Muscle of leg (tissue), 16 donors: ENCODE measurements around the gene CASP2. TPM values are rescaled to one million over a fixed set of nuclear protein-coding genes. Genes with fewer than 3 reads are reported as not detected.

Experiments used
- DNase-seq: peaks from one replicate; pipeline ENCODE4 v3.0.0; 2013
- H3K27ac ChIP-seq: one replicate; pipeline ENCODE4 v1.5.1; 2013; ENCODE audit warnings: mild to moderate bottlenecking, low read length, control low read depth
- H3K27me3 ChIP-seq: one replicate; pipeline ENCODE4 v1.6.1; 2013; ENCODE audit warnings: low read length; ENCODE audit not compliant: control insufficient read depth, insufficient read depth
- H3K36me3 ChIP-seq: one replicate; pipeline ENCODE4 v1.6.1; 2013; ENCODE audit warnings: low read length; ENCODE audit not compliant: control insufficient read depth, insufficient read depth
- H3K4me1 ChIP-seq: one replicate; pipeline ENCODE4 v1.6.1; 2013; ENCODE audit warnings: low read length; ENCODE audit not compliant: control insufficient read depth, insufficient read depth
- H3K4me3 ChIP-seq: one replicate; pipeline ENCODE4 v1.5.1; 2013; ENCODE audit warnings: low read length, control low read depth
- H3K9me3 ChIP-seq: replicated peaks from 2 replicates; pipeline ENCODE4 v1.6.1; 2013; ENCODE audit warnings: low read depth, low read length; ENCODE audit not compliant: control insufficient read depth
- WGBS: methylation state at CpG from one replicate; pipeline ENCODE4 v1.1.5; 2013; ENCODE audit warnings: missing lambda C conversion rate; ENCODE audit not compliant: insufficient coverage; 5-methylcytosine and 5-hydroxymethylcytosine counted together
- long read RNA-seq, 11 donors: transcript quantifications; one replicate each; lab custom pipeline, GENCODE V29; 2026
- polyA plus RNA-seq, 8 donors: library from polyadenylated mRNA; unstranded; fragments of 120-200 nt; gene quantifications; one replicate each; pipeline versions ENCODE4 v1.2.1 to v1.2.3, GENCODE V29; 2013; ENCODE audit warnings: inconsistent platforms in 1 of 8, low replicate concordance in 1 of 8; ENCODE audit not compliant: insufficient read length in 8 of 8, insufficient read depth in 1 of 8
- total RNA-seq: library from RNA; stranded (reverse); fragments of 120-200 nt; gene quantifications from one replicate; pipeline ENCODE4 v1.2.4, GENCODE V29; 2013

CASP2 gene
- total RNA-seq (12.1 TPM), polyA plus RNA-seq (10 to 100 TPM; 18.8 to 29.1 (median 21.3) TPM)
- long read RNA-seq, donor 1, full-length matches to known transcripts = 2 of 2 reads
- long read RNA-seq, donor 1, partial matches to known transcripts = 0 of 2 reads
- long read RNA-seq, donor 1, other reads (novel, unspliced or antisense) = 0 of 2 reads
- long read RNA-seq, donor 2 = 0 reads
- long read RNA-seq, donor 3, full-length matches to known transcripts = 4 of 4 reads
- long read RNA-seq, donor 3, partial matches to known transcripts = 0 of 4 reads
- long read RNA-seq, donor 3, other reads (novel, unspliced or antisense) = 0 of 4 reads
- long read RNA-seq, donor 4, full-length matches to known transcripts = 1 of 1 reads
- long read RNA-seq, donor 4, partial matches to known transcripts = 0 of 1 reads
- long read RNA-seq, donor 4, other reads (novel, unspliced or antisense) = 0 of 1 reads
- long read RNA-seq, donor 5, full-length matches to known transcripts = 6 of 6 reads
- long read RNA-seq, donor 5, partial matches to known transcripts = 0 of 6 reads
- long read RNA-seq, donor 5, other reads (novel, unspliced or antisense) = 0 of 6 reads
- long read RNA-seq, donor 6, full-length matches to known transcripts = 2 of 2 reads
- long read RNA-seq, donor 6, partial matches to known transcripts = 0 of 2 reads
- long read RNA-seq, donor 6, other reads (novel, unspliced or antisense) = 0 of 2 reads
- long read RNA-seq, donor 7, full-length matches to known transcripts = 4 of 4 reads
- long read RNA-seq, donor 7, partial matches to known transcripts = 0 of 4 reads
- long read RNA-seq, donor 7, other reads (novel, unspliced or antisense) = 0 of 4 reads
- long read RNA-seq, donor 8 = 0 reads
- long read RNA-seq, donor 9, full-length matches to known transcripts = 1 of 1 reads
- long read RNA-seq, donor 9, partial matches to known transcripts = 0 of 1 reads
- long read RNA-seq, donor 9, other reads (novel, unspliced or antisense) = 0 of 1 reads
- long read RNA-seq, donor 10, full-length matches to known transcripts = 1 of 1 reads
- long read RNA-seq, donor 10, partial matches to known transcripts = 0 of 1 reads
- long read RNA-seq, donor 10, other reads (novel, unspliced or antisense) = 0 of 1 reads
- long read RNA-seq, donor 11, full-length matches to known transcripts = 1 of 1 reads
- long read RNA-seq, donor 11, partial matches to known transcripts = 0 of 1 reads
- long read RNA-seq, donor 11, other reads (novel, unspliced or antisense) = 0 of 1 reads

DNA sequence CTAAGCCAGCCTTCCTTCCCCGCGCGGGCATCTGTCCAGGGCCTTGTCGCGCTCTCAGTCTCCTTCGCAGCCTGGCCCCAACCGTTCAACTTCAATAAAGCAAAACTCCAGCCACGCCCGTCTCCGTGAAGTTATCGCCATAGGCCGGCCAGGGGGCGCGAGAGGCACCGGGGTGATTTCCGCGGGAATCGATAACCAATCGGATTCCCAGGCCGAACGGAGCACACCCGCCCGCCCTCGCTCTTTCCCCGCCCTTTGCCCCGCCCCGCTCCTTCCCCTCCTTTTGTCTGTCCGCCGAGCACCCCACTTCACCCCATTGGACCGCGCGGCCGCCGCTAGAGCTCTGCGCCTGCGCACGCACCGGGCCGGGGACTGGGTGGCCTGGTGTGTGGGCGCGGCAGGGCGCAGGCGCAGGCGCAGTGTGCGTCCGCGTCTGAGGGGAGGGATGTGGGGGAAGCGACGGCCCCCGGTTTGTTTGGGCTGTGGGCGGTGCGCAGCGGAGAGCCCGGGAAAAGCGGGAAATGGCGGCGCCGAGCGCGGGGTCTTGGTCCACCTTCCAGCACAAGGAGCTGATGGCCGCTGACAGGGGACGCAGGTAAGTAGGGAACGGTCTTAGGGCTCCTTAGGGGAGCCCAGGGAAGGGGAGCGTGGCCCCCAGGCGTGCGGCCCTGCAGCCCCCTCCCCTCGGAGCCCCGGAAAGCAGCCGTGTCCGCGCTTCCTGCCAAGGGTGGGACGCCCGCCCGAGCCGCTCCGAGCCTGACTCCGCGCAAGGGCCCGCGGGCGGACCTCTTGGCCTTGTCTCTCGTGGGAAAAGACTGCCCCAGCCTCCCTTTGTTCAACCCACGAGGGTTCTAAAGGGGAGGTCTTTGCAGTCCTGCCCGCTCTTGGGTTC lies at the start of gene CASP2:
TSS of gene CASP2 (plus strand) at position 417 of the 892 bp plus-strand sequence. CDS start at position 522, 105 bp downstream.
- Histone ChIP-seq H3K4me3 (peak within 1 kb of the TSS; percentile 95), H3K27ac (peak within 1 kb of the TSS; percentile 97), H3K36me3 (peaks cover 19% of the 10 kb centered on the region), H3K4me1 (peaks cover 39% of the 10 kb centered on the region), H3K9me3 (no peaks in the 10 kb centered on the region), H3K27me3 (no peaks in the 10 kb centered on the region)
- peak; percentile 99 for DNase-seq
- under 1% methylated on average over 72 of the region's 84 CpGs for WGBS

GRCh38 chr7:143239813-143240212 lies 48.3 kb upstream of the CASP2 start:
- Histone ChIP-seq H3K27ac (no peak overlapping the region), H3K27me3 (no peaks in the 10 kb centered on the region), H3K4me3 (no peak overlapping the region), H3K4me1 (peaks cover 5% of the 10 kb centered on the region), H3K9me3 (peaks cover 7% of the 10 kb centered on the region), H3K36me3 (no peaks in the 10 kb centered on the region)
- peak; percentile 57 for DNase-seq

DNA sequence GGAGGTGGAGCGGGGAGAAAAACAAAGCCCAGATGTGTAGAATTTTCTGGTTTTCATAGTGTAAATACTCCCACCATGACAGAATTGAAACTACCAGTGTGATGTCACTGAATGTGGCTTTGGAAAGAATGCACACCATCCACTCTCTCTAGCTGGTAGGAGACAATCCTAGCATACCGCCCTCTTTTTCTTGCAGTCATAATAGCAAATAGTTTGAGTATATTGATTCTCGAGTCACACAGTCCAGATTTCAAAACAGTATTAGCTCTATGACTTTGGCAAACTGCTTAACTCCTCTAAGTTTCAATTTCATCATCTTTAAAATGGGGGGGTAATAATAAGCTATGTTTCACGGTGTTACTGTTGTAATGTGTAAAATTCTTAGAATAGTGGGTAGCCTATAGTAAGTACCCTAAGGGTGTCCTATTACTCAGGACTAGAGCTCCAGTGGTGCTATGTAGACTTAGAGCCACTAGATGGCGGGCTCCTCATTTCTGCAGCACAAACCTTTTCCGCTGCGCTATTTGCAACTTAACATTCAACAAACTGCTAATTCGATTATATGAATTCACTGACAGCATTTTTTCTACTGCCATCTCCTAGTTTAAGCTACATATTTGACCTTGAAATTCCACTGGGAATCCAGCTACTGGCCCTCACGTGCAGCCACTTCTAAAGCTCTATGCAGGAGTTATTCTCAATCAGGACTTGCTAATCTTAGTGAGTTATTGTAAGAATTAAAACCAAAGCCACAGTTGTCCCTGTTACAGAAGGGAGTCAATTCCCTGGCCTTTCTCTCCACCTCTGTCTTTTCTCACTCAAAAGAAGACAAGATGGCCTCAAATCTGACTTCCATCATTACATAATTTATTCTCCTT lies 47.6 kb upstream of the CASP2 start:
- DNase-seq = peak; percentile 89
- no peaks in the 10 kb centered on the region for H3K36me3 ChIP-seq
- 3% methylated on average over 4 of the region's 9 CpGs for WGBS

GRCh38 chr7:143242306-143242705 lies 45.8 kb upstream of the CASP2 start:
- no peak for DNase-seq
- H3K4me1 ChIP-seq = peaks cover 5% of the 10 kb centered on the region
- 100% methylated on average over 3 of the region's 11 CpGs for WGBS
- no peaks in the 10 kb centered on the region for H3K36me3 ChIP-seq
- H3K4me3 ChIP-seq = no peak overlapping the region
- H3K27ac ChIP-seq = no peak overlapping the region
- no peaks in the 10 kb centered on the region for H3K27me3 ChIP-seq
- peaks cover 2% of the 10 kb centered on the region for H3K9me3 ChIP-seq

More for the DNA sequence above, 47.6 kb upstream of the CASP2 start:
- Histone ChIP-seq H3K27me3 (no peaks in the 10 kb centered on the region), H3K4me3 (no peak overlapping the region), H3K27ac (peak overlapping the region; percentile 31), H3K4me1 (peaks cover 5% of the 10 kb centered on the region), H3K9me3 (peaks cover 7% of the 10 kb centered on the region)

- Histone ChIP-seq H3K36me3 (no peaks in the 10 kb centered on the region), H3K4me1 (peaks cover 5% of the 10 kb centered on the region), H3K4me3 (no peak overlapping the region), H3K27me3 (no peaks in the 10 kb centered on the region), H3K27ac (no peak overlapping the region), H3K9me3 (no peaks in the 10 kb centered on the region)
- no peak for DNase-seq
- WGBS = 80% methylated on average over 1 of the region's 7 CpGs
Measured at GRCh38 chr7:143243111-143243510, 45.0 kb upstream of the CASP2 start.

GRCh38 chr7:143243614-143244013 lies 44.5 kb upstream of the CASP2 start:
- DNase-seq = no peak
- WGBS = no CpG with 5 or more reads among the region's 3 CpGs
- H3K36me3 ChIP-seq = no peaks in the 10 kb centered on the region
- H3K9me3 ChIP-seq = no peaks in the 10 kb centered on the region
- no peak overlapping the region for H3K27ac ChIP-seq
- peaks cover 5% of the 10 kb centered on the region for H3K4me1 ChIP-seq
- no peaks in the 10 kb centered on the region for H3K27me3 ChIP-seq
- no peak overlapping the region for H3K4me3 ChIP-seq

DNA sequence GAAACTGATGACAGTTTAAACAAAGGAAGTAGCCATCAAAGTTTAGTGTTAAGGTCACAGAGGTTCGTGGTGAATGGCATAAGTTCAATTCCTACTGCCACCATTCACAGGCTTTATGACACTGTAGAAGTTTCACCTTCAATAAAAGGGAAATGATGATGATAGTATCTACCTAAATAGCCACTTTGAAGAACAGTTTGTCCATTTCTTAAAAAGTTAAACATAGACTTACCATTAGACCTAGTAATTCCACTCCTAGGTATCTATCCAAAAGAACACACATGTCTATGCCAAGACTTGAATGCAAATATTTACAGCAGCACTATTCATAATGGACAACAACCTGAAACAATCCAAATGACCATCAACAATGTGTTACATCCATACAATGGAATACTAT lies 43.8 kb upstream of the CASP2 start:
- peaks cover 5% of the 10 kb centered on the region for H3K4me1 ChIP-seq
- H3K27me3 ChIP-seq = no peaks in the 10 kb centered on the region
- no peak overlapping the region for H3K27ac ChIP-seq
- no peak for DNase-seq
- no peaks in the 10 kb centered on the region for H3K9me3 ChIP-seq
- no peak overlapping the region for H3K4me3 ChIP-seq
- no CpG with 5 or more reads among the region's 1 CpG for WGBS
- H3K36me3 ChIP-seq = no peaks in the 10 kb centered on the region

GRCh38 chr7:143245123-143245522 lies 43.0 kb upstream of the CASP2 start:
- WGBS = no CpG with 5 or more reads among the region's 3 CpGs
- no peak overlapping the region for H3K27ac ChIP-seq

More at GRCh38 chr7:143245123-143245522, 43.0 kb upstream of the CASP2 start:
- H3K4me1 ChIP-seq = peaks cover 5% of the 10 kb centered on the region
- H3K27me3 ChIP-seq = no peaks in the 10 kb centered on the region
- H3K36me3 ChIP-seq = no peaks in the 10 kb centered on the region
- no peak for DNase-seq
- no peaks in the 10 kb centered on the region for H3K9me3 ChIP-seq
- no peak overlapping the region for H3K4me3 ChIP-seq
